ENCODE results near the gene AMER1. TPM values are rescaled to one million over a fixed set of nuclear protein-coding genes. Genes with fewer than 3 reads are reported as not detected.

The AMER1 gene
- total RNA-seq, 1 experiment from 2014 or later: 6.7 TPM

DNA sequence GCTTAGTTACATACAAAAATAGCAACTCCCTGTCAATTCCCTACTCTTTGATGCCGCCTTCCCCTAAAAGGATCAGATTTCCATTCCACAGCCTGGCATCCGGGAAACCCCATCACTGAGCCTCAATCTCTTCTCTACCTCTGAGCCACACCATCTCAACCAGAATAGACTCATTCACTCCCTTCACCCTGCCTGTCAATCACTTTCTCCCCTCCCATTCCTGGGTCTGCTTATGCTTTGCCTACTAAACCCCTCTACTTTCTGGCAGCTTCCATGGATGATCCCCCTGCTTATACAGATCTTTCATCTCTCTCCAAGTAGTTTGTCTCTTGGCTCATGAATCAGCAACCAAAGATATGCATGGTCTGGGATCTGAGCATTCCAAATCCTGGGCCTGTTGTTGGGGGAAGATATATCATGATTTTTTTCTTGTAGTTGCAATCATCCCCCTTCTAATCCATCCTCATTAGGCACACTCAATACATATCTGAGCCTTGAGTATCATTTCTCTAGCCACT, 2.6 kb downstream of the AMER1 start:
- Mint-ChIP-seq H3K9me3 (ENCODE audit: low read depth, unreplicated experiment) (no peaks in the 10 kb centered on the region), H3K4me1 (ENCODE audit: low read depth, unreplicated experiment) (peaks cover 14% of the 10 kb centered on the region), H3K36me3 (ENCODE audit: insufficient read depth, unreplicated experiment) (peaks cover 21% of the 10 kb centered on the region), H3K27ac (ENCODE audit: unreplicated experiment) (no peak overlapping the region), H3K4me3 (ENCODE audit: low read depth, unreplicated experiment) (no peak overlapping the region), H3K27me3 (ENCODE audit: unreplicated experiment) (no peaks in the 10 kb centered on the region)
- DNase-seq: no peak
- BruUV-seq (replicated peaks): no TSS peak
- CTCF ChIA-PET: no interaction called here
- intact Hi-C loops (cut with micrococcal nuclease; ENCODE audit: unreplicated experiment): no loop called here
- TF ChIP-seq, protein P1, sequence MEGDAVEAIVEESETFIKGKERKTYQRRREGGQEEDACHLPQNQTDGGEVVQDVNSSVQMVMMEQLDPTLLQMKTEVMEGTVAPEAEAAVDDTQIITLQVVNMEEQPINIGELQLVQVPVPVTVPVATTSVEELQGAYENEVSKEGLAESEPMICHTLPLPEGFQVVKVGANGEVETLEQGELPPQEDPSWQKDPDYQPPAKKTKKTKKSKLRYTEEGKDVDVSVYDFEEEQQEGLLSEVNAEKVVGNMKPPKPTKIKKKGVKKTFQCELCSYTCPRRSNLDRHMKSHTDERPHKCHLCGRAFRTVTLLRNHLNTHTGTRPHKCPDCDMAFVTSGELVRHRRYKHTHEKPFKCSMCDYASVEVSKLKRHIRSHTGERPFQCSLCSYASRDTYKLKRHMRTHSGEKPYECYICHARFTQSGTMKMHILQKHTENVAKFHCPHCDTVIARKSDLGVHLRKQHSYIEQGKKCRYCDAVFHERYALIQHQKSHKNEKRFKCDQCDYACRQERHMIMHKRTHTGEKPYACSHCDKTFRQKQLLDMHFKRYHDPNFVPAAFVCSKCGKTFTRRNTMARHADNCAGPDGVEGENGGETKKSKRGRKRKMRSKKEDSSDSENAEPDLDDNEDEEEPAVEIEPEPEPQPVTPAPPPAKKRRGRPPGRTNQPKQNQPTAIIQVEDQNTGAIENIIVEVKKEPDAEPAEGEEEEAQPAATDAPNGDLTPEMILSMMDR (IDR thresholded peaks at IDR 0.05; ENCODE audit: unreplicated experiment): no peak

DNA sequence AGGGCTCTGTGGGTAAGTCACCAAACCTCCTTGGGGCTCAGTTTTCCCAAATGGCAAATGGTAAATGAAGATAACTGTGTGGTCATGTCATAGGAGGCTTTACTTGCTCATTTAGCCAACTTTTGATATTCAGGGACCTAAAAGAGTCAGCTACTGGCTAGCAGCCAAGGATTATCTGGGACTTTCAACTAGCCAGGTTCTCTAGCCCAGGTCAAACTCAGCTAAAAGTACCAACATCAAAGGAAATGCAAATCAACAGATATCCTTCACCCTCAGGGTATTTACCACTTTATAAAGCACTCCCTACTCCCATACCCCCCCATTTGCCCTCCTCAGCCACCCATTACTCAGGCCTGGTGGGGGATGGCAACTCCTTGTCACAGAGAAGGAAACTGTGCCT, 7.5 kb downstream of the AMER1 start:
- intact Hi-C loops (cut with micrococcal nuclease; ENCODE audit: unreplicated experiment): no loop called here
- CTCF ChIA-PET: no interaction called here
- TF ChIP-seq, protein P1 (IDR thresholded peaks at IDR 0.05; ENCODE audit: unreplicated experiment): no peak
- Mint-ChIP-seq H3K9me3 (ENCODE audit: low read depth, unreplicated experiment) (no peaks in the 10 kb centered on the region), H3K4me3 (ENCODE audit: low read depth, unreplicated experiment) (no peak overlapping the region), H3K36me3 (ENCODE audit: insufficient read depth, unreplicated experiment) (no peaks in the 10 kb centered on the region), H3K27me3 (ENCODE audit: unreplicated experiment) (no peaks in the 10 kb centered on the region), H3K4me1 (ENCODE audit: low read depth, unreplicated experiment) (peaks cover 7% of the 10 kb centered on the region), H3K27ac (ENCODE audit: unreplicated experiment) (no peak overlapping the region)
- no peak for DNase-seq
- BruUV-seq (replicated peaks): no TSS peak

DNA sequence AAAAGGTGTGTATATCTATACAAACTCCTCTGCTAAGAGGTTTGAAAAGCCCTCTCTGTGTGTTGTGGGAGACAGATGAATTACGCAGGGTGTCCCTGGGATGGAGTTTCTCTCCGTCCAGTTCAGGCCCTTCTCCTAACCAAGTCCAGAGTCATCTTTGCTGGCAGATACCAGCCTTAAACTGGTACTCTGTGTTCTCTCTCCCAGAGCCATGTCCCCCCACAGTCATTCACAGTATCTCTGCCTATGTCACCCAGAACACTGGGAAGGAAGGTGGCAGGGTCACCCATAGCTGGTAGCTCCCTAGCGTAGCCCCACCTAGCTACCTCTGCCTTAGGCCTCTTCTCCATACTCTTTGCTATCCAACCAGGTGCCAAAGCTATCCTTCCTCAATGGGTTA, 8.9 kb downstream of the AMER1 start:
- no peaks in the 10 kb centered on the region for H3K4me1 Mint-ChIP-seq (ENCODE audit: low read depth, unreplicated experiment)
- BruUV-seq (replicated peaks): no TSS peak
- no peak for DNase-seq
- H3K27ac Mint-ChIP-seq (ENCODE audit: unreplicated experiment): no peak overlapping the region
- no peaks in the 10 kb centered on the region for H3K9me3 Mint-ChIP-seq (ENCODE audit: low read depth, unreplicated experiment)
- H3K27me3 Mint-ChIP-seq (ENCODE audit: unreplicated experiment): no peaks in the 10 kb centered on the region
- intact Hi-C loops (cut with micrococcal nuclease; ENCODE audit: unreplicated experiment): no loop called here
- CTCF ChIA-PET: no interaction called here
- H3K4me3 Mint-ChIP-seq (ENCODE audit: low read depth, unreplicated experiment): no peak overlapping the region
- TF ChIP-seq, protein P1 (IDR thresholded peaks at IDR 0.05; ENCODE audit: unreplicated experiment): no peak
- no peaks in the 10 kb centered on the region for H3K36me3 Mint-ChIP-seq (ENCODE audit: insufficient read depth, unreplicated experiment)

DNA sequence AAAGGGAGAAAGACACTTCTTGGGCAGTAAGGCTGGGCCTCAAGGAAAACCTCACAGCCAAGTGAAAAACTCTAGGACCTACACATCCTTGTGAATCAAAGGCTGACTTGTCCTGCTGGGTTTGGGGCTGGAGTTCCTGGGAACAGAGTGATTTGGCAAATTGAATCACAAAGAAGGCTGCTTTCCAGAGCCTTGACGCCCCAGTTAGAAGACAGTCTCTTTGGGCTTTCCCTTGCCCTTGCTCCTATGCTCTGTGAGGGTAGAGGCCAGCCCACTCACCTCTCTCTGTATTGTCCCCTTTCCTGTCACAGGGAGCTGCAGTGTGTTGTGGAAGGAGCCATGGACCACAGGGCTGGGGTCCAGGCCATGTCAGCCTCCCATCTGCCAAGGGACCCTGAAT, 9.6 kb downstream of the AMER1 start:
- CTCF ChIA-PET: no interaction called here
- no peaks in the 10 kb centered on the region for H3K27me3 Mint-ChIP-seq (ENCODE audit: unreplicated experiment)
- BruUV-seq (replicated peaks): no TSS peak
- intact Hi-C loops (cut with micrococcal nuclease; ENCODE audit: unreplicated experiment): no loop called here
- TF ChIP-seq, protein P1 (IDR thresholded peaks at IDR 0.05; ENCODE audit: unreplicated experiment): no peak
- peaks cover 5% of the 10 kb centered on the region for H3K36me3 Mint-ChIP-seq (ENCODE audit: insufficient read depth, unreplicated experiment)
- DNase-seq: no peak
- H3K9me3 Mint-ChIP-seq (ENCODE audit: low read depth, unreplicated experiment): no peaks in the 10 kb centered on the region
- H3K4me3 Mint-ChIP-seq (ENCODE audit: low read depth, unreplicated experiment): no peak overlapping the region
- H3K27ac Mint-ChIP-seq (ENCODE audit: unreplicated experiment): no peak overlapping the region
- no peaks in the 10 kb centered on the region for H3K4me1 Mint-ChIP-seq (ENCODE audit: low read depth, unreplicated experiment)
